Stimulated activated CD4-positive, alpha-beta T cell treated with anti-CD3 and anti-CD28 coated beads, TNF-alpha, amount 100 ng/mL, for 24 hours (primary cell): ENCODE results near the gene SCGB1D2.
"Not testable (repeated sequence)": the region's sequence is repeated elsewhere in the genome, so short reads cannot be mapped to it uniquely, and the experiment has no call there.

Source experiments
- DNase-seq, 3 experiments: peaks; one replicate each; pipeline ENCODE4 v3.0.0-alpha.2; 2020; ENCODE audit warnings: low read depth in 3 of 3

Gene SCGB1D2, protein sequence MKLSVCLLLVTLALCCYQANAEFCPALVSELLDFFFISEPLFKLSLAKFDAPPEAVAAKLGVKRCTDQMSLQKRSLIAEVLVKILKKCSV

DNA sequence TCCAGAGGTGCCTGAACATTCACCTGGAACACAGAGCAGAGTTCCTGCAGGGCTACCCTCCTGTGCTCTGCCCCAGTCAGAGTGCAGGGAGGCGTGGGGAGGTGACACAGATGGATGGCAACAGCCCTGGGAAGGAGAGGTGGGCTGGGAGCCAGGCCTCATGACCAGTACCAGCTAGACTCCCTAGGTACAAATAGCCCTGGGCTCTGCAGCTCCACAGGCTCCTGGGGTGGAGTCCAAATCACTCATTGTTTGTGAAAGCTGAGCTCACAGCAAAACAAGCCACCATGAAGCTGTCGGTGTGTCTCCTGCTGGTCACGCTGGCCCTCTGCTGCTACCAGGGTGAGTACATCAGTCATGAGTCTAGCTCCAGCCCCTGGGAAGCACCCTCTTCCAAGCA, at the start of gene SCGB1D2:
SCGB1D2 (plus strand) TSS at position 219 of the 400 bp plus-strand sequence; CDS start at position 288, 69 bp downstream.
- no peak for DNase-seq

- DNase-seq = no peak
These were observed 48.1 kb upstream of the SCGB1D2 start for GRCh38 chr11:62193952-62194351.

DNA sequence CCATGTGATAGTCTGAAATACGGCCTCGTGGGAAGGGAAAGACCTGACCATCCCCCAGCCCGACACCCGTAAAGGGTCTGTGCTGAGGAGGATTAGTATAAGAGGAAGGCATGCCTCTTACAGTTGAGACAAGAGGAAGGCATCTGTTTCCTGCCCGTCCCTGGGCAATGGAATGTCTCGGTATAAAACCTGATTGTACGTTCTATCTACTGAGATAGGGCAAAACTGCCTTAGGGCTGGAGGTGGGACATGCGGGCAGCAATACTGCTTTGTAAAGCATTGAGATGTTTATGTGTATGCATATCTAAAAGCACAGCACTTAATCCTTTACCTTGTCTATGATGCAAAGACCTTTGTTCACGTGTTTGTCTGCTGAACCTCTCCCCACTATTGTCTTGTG, 47.0 kb upstream of the SCGB1D2 start:
- not testable (repeated sequence) for DNase-seq

GRCh38 chr11:62195945-62196344, 46.1 kb upstream of the SCGB1D2 start:
- no peak for DNase-seq

GRCh38 chr11:62197400-62197799, 44.6 kb upstream of the SCGB1D2 start:
- DNase-seq = not testable (repeated sequence)

DNA sequence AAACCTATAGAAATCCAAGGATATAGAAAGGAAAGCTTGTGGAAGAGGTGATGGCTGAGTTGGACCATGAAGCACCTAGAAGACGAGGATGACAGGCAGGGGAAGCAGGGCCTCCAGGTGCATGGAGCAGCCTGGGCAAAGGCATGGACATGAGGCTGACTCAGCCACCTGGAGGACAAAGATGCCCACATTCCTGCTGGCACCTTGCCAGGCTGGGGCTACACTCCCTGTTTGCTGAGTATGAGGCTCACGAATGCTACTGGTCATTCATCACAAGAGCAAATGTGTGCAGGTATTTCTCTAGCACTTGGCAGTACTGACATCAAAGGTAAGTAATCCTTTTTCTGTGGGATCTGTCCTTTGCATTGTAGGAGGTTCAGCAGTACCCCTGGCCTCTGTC, 40.7 kb upstream of the SCGB1D2 start:
- no peak for DNase-seq

GRCh38 chr11:62202910-62203309, 39.1 kb upstream of the SCGB1D2 start:
- no peak for DNase-seq

DNA sequence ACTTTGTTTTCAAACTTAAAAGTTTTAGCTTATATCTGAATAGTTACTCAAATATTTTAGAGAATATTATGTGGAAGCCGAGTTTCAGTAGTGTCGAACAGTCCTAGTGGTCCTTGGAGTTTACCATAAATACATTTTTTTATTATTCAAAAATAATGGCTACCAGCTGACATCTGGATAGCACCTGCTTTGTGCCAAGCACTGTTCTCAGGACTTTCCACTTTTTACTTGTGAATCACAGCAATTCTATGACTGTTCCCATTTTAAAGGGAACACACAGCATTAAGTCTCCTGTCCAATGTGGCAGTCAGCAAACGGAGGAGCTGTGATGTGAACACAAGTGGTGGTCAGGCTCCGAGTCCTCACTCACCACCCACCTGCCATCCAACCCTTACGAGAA, 37.6 kb upstream of the SCGB1D2 start:
- no peak for DNase-seq

DNA sequence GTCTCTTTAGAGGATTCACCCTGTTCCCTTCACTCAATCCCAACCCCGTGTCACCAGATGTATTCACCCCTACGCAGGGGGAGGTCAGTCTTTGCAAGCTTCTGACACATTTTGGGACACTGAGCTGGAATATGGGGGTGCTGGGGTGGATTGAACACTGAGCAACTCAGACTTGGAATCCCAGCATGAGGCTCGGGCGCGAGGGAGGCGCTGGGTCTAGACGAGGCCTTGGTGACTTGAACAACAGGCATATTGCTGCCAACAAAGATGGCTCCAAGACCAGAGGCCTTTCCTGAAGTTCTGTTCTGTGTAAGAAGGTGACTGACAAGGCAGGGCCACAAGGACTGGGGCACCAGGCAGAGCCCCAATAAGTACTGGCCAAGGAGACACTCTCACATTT, 36.6 kb upstream of the SCGB1D2 start:
- DNase-seq = no peak

DNA sequence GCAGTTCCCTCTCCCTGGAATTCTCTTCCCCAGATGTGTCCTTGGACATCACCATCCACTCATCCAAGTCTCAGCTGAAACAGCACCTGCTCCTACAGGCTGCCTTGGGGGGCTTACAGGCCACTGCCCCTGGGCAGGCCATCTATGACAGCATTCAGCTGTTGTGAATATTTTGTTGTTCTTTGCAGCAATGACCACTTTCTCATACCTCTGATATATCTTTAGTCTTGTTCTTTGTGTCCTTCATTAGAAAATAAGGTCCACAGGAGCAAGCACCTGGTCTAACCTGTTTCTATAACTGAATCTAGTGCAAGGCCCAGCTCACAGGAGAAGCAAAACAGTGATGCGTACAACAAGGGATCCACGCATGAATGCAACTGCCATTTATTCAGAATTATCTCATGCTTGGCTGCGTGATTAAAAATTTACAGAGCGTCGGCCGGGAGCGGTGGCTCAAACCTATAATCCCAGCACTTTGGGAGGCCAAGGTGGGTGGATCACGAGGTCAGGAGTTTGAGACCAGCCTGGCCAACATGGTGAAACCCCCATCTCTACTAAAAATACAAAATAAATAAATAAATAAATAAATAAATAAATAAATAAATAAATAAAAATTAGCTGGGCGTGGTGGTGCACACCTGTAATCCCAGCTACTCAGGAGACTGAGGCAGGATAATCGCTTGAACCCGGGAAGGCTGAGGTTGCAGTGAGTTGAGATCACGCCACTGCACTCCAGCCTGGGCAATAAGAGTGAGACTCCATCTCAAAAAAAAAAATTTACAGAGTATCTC, 35.6 kb upstream of the SCGB1D2 start:
- DNase-seq = not testable (repeated sequence)

- DNase-seq = no peak
These were observed 33.3 kb upstream of the SCGB1D2 start for GRCh38 chr11:62208785-62209144.

DNA sequence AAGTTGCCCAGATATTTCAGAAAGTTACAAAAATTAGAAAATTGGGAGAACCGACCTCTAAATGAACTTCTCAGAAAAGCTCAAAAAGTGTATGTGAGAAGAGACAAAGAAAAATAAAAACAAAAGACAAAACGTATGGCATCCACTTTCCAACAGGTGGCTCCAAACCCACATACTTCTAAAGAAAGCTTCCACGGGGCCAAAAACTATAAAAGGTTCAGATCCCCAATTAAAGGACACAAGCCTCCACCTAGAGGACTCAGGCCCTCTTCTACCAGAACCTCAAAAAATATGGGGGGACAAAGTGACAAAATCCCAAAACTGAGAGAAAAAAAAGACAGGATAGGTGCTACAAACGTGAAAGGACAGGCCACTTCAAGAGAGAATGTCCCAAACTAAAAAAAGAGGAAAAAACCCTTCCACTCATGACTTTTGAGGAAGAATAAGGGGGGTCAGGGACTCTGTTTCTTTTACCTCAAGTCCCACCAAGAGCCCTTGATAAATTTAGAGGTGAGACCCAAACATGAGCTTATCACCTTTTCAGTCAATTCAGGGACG, 24.8 kb upstream of the SCGB1D2 start:
- no peak for DNase-seq

GRCh38 chr11:62221498-62221897, 20.5 kb upstream of the SCGB1D2 start:
- DNase-seq = no peak

DNA sequence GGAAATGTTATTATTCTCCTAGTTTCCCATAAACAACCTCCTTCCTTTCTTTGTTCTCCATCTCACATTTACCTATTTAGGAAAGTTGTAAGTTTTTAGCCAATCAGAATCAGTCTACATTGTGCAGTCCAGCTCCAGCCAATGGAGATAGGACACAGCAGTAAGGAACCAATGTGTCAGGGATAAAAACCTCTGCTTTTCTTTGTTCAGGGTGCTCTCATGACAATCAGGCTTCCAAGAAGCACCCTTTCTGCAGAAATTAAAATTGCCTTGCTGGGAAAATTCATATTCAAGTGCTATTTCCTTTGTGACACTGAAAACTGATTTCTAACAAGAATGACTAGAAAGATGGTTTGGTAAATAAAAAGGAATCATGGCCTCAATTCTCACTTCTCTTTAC, 18.9 kb upstream of the SCGB1D2 start:
- DNase-seq = no peak

GRCh38 chr11:62233730-62234129, 8.3 kb upstream of the SCGB1D2 start:
- no peak for DNase-seq

DNA sequence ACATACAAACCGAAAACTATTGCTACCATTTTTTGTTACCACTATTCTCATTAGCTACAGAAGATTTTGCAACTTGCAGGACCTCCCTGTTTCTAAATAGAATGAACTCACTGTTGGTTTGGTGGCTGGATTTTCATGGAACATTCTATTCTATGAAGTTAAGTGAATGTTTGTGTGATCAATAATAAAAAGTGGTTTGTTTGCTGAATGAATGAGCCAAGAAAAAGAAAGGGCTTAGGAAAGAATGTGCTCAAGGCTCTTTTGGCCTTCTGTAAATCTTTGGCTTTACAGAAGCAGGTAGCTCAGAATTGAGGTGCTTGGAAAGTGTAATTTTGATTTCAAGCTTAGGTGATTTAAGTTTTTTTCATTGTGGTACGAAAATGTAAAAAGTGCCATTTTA, 5.9 kb upstream of the SCGB1D2 start:
- no peak for DNase-seq

DNA sequence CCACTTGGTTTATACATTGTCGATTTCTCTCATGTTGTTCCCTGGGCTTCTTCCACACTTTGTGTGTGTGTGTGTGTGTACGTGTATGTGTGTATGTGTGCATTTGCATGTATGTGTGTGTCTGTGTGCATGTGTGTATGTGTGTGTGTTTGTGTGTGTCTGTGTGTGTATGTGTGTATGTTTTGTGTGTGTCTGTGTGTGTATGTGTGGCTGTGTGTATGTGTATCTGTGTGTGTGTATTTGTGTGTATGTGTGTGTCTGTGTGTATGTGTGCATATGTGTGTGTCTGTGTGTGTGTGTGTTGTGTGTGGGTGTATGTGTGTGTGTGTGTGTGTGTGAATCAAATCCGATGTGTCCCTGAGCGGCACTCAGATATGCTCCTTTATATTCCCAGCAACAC, 4.5 kb upstream of the SCGB1D2 start:
- DNase-seq = no peak

- DNase-seq = no peak
These were observed 3.9 kb upstream of the SCGB1D2 start for GRCh38 chr11:62238151-62238550.

GRCh38 chr11:62241095-62241494, 944 bp upstream of the SCGB1D2 start:
- DNase-seq = no peak

- no peak for DNase-seq
These were observed 3.3 kb downstream of the SCGB1D2 start for GRCh38 chr11:62245271-62245753.

DNA sequence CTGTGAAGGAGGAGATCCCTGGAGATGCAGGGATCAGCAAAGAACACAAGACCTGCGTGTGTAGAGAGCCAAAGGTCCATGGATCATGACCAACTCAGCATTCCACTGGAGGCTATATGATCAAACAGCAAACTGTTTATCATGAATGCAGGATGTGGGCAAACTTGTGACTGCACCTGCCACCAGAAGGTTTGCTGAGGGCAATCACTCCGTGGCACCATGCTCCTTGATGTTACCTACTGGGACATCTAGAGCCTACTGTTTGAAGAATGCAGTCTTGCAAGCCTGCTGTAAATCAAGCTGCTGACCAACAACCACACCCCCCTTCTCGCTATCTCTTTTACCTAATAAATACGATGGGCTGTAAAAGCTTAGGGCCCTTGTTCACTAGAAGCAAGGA, 9.7 kb downstream of the SCGB1D2 start:
- DNase-seq = no peak

GRCh38 chr11:62253999-62254542, 12.0 kb downstream of the SCGB1D2 start:
- DNase-seq = no peak

DNA sequence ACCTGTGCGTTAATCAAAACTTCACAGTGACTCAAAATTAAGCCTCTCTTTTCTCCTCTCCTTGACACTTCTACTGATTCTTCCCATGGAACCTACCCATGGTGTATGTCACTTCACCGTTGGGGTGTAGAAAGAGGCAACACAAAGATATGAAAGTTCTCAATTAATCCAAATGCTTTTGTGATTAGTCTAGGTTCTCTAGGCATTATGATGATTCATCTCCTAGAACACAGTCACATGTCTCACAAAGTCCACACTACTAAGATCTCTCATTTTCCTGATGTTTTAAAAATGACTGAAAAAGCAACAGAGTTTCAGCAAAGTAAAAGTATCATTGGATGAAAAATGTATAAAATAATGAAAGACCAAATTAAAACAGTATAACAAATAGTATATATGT, 14.2 kb downstream of the SCGB1D2 start:
- DNase-seq = no peak
